GM12873 (cell line): ENCODE data around the gene UAP1L1.

Experiments
- CTCF ChIP-seq: IDR thresholded peaks from 2 replicates; pipeline ENCODE4 v1.5.1; 2012; ENCODE audit warnings: low read depth, mild to moderate bottlenecking, moderate library complexity, low read length, control low read depth; ENCODE audit not compliant: insufficient read depth; ENCODE audit errors: missing control alignments

Gene UAP1L1

GRCh38 chr9:137037483-137037882 lies 39.8 kb upstream of the UAP1L1 start:
- no peak for TF ChIP-seq CTCF

GRCh38 chr9:137038916-137039315 lies 38.4 kb upstream of the UAP1L1 start:
- TF ChIP-seq CTCF: no peak

- no peak for TF ChIP-seq CTCF
Measured at GRCh38 chr9:137039611-137040366, 37.5 kb upstream of the UAP1L1 start.

GRCh38 chr9:137040568-137040967 lies 36.7 kb upstream of the UAP1L1 start:
- TF ChIP-seq CTCF: no peak

- TF ChIP-seq CTCF: no peak
Measured at GRCh38 chr9:137041124-137041523, 36.2 kb upstream of the UAP1L1 start.

GRCh38 chr9:137042751-137043727 lies 34.3 kb upstream of the UAP1L1 start:
- no peak for TF ChIP-seq CTCF

GRCh38 chr9:137044037-137044436 lies 33.3 kb upstream of the UAP1L1 start:
- no peak for TF ChIP-seq CTCF
